GM10266 (cell line): Measurements from ENCODE around the gene CLCNKA.
A peak's percentile ranks its signal among the peaks of the same experiment; 100 is the strongest.

Experiments
- DNase-seq: peaks from one replicate; pipeline ENCODE4 v3.0.0; 2012; ENCODE audit errors: extremely low spot score
- CTCF ChIP-seq: IDR thresholded peaks from 2 replicates; pipeline ENCODE4 v1.5.1; 2012; ENCODE audit warnings: mild to moderate bottlenecking, low read depth; ENCODE audit not compliant: control insufficient read depth, insufficient read depth; ENCODE audit errors: missing control alignments

The CLCNKA gene

GRCh38 chr1:16068356-16069270 is 46.8 kb downstream of the CLCNKA start:
- TF ChIP-seq CTCF = no peak
- no peak for DNase-seq

GRCh38 chr1:16070640-16071355 is 49.0 kb downstream of the CLCNKA start:
- no peak for TF ChIP-seq CTCF
- no peak for DNase-seq

- no peak for DNase-seq
- TF ChIP-seq CTCF = no peak
Observed at GRCh38 chr1:16071614-16072013, 49.8 kb downstream of the CLCNKA start.

GRCh38 chr1:16072095-16072494 is 50.3 kb downstream of the CLCNKA start:
- DNase-seq = no peak
- TF ChIP-seq CTCF = no peak

GRCh38 chr1:16072616-16073484 is 51.0 kb downstream of the CLCNKA start:
- no peak for DNase-seq
- no peak for TF ChIP-seq CTCF

GRCh38 chr1:16073490-16074119 is 51.8 kb downstream of the CLCNKA start, which contains the start of gene FAM131C:
TSS of gene FAM131C (minus strand) at chr1:16073651. CDS start at chr1:16073442, 209 bp downstream.
- peak; percentile 80 for DNase-seq
- peak; percentile 71 for TF ChIP-seq CTCF
